Sigmoid colon (tissue), 4 donors: ENCODE data around the gene GRID1.

Experiments used
- EP300 ChIP-seq, 4 donors: sonication (generic); formaldehyde crosslinking; IDR thresholded peaks; one replicate each; pipeline ENCODE4 v1.6.1; 2017; ENCODE audit warnings: antibody characterized with exemption in 4 of 4
- POLR2A ChIP-seq, 2 donors: fragments of 450-650 bp; IDR thresholded peaks; one replicate each; pipeline ENCODE4 v1.6.1; 2016; ENCODE audit warnings: antibody characterized with exemption in 2 of 2, mild to moderate bottlenecking in 2 of 2, moderate library complexity in 2 of 2
- TF ChIP-seq, protein P1 (sequence below), 4 experiments: fragments of 450-650 bp in 3 of 4; fragments of 200-600 bp in 1 of 4; IDR thresholded peaks; one replicate each; pipeline ENCODE4 v1.5.1; 2016 to 2019; ENCODE audit warnings: antibody characterized with exemption in 4 of 4, mild to moderate bottlenecking in 3 of 4, moderate library complexity in 2 of 4

DNA sequence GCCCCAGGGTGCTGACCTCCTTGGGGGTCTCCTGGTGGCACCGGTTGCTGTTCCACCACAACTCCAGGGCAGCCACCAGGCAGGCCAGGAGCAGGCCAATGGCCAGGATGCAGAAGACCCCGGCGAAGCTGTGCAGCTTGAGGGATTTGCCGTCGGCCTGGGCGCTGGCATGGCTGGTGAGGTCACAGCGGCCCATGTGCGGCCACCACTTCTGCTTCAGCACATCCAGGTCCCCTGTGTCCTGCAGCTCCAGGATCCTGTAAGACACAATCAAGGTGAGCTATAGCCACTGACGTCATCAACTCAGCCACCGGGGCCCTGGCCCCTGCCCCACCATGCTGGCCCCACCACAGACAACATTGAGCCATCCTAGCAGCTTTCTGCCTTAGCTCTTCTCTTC is 753.2 kb downstream of the GRID1 start:
- TF ChIP-seq, protein P1, sequence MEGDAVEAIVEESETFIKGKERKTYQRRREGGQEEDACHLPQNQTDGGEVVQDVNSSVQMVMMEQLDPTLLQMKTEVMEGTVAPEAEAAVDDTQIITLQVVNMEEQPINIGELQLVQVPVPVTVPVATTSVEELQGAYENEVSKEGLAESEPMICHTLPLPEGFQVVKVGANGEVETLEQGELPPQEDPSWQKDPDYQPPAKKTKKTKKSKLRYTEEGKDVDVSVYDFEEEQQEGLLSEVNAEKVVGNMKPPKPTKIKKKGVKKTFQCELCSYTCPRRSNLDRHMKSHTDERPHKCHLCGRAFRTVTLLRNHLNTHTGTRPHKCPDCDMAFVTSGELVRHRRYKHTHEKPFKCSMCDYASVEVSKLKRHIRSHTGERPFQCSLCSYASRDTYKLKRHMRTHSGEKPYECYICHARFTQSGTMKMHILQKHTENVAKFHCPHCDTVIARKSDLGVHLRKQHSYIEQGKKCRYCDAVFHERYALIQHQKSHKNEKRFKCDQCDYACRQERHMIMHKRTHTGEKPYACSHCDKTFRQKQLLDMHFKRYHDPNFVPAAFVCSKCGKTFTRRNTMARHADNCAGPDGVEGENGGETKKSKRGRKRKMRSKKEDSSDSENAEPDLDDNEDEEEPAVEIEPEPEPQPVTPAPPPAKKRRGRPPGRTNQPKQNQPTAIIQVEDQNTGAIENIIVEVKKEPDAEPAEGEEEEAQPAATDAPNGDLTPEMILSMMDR (IDR thresholded peaks at IDR 0.05): no peak
- TF ChIP-seq EP300 (IDR thresholded peaks at IDR 0.05) (no peak), POLR2A (IDR thresholded peaks at IDR 0.05) (no peak)
